ENCODE results near the gene HSPB7.
"Not testable (repeated sequence)": the region's sequence is repeated elsewhere in the genome, so short reads cannot be mapped to it uniquely, and the experiment has no call there.

HSPB7 gene

DNA sequence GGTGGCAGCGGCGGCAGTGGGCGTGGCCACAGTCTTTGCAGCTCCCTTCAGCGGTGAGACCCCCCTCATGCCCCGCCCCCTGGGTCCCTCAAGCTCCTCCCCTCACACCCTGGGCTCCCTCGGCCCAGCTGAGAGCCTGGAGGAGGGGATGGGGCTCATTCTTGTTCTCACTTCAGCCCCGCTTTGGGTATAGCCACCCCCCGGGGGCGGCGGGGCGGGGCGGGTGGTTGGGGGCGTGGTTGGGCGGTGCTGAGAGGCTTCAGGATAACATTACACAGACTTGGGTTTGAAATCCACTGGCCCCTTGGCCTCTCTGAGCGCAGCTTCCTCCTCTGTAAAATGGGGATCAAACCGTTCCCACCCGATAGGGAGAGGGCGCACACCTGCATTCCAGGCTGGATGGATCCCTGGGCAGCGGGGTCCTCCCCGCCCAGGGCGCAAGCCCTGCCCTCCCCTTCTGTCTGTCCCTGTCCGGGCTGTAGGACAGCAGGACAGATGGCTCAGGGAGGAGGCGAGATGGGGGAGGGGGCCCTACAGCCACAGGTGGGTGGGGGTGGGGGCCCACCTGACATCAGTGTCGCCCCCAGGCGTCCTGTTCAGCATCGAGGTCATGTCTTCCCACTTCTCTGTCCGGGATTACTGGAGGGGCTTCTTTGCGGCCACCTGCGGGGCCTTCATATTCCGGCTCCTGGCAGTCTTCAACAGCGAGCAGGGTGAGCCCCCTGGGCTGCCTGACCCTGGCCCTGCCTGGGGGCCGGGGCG lies 9.1 kb upstream of the HSPB7 start:
- H3K27me3 ChIP-seq (ENCODE audit: insufficient read depth, poor library complexity, severe bottlenecking), result peaks cover 9% of the 10 kb centered on the region
- TF ChIP-seq, protein P1, sequence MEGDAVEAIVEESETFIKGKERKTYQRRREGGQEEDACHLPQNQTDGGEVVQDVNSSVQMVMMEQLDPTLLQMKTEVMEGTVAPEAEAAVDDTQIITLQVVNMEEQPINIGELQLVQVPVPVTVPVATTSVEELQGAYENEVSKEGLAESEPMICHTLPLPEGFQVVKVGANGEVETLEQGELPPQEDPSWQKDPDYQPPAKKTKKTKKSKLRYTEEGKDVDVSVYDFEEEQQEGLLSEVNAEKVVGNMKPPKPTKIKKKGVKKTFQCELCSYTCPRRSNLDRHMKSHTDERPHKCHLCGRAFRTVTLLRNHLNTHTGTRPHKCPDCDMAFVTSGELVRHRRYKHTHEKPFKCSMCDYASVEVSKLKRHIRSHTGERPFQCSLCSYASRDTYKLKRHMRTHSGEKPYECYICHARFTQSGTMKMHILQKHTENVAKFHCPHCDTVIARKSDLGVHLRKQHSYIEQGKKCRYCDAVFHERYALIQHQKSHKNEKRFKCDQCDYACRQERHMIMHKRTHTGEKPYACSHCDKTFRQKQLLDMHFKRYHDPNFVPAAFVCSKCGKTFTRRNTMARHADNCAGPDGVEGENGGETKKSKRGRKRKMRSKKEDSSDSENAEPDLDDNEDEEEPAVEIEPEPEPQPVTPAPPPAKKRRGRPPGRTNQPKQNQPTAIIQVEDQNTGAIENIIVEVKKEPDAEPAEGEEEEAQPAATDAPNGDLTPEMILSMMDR (IDR thresholded peaks at IDR 0.05; ENCODE audit: insufficient read depth, low read length), result no peak
- TF ChIP-seq SPI1 (IDR thresholded peaks at IDR 0.05; ENCODE audit: borderline replicate concordance, low read depth) (no peak), GABPA (IDR thresholded peaks at IDR 0.05; ENCODE audit: low read depth) (no peak), POLR2AphosphoS5 (IDR thresholded peaks at IDR 0.05; ENCODE audit: low read depth) (no peak)
- TF ChIP-seq, protein P2, sequence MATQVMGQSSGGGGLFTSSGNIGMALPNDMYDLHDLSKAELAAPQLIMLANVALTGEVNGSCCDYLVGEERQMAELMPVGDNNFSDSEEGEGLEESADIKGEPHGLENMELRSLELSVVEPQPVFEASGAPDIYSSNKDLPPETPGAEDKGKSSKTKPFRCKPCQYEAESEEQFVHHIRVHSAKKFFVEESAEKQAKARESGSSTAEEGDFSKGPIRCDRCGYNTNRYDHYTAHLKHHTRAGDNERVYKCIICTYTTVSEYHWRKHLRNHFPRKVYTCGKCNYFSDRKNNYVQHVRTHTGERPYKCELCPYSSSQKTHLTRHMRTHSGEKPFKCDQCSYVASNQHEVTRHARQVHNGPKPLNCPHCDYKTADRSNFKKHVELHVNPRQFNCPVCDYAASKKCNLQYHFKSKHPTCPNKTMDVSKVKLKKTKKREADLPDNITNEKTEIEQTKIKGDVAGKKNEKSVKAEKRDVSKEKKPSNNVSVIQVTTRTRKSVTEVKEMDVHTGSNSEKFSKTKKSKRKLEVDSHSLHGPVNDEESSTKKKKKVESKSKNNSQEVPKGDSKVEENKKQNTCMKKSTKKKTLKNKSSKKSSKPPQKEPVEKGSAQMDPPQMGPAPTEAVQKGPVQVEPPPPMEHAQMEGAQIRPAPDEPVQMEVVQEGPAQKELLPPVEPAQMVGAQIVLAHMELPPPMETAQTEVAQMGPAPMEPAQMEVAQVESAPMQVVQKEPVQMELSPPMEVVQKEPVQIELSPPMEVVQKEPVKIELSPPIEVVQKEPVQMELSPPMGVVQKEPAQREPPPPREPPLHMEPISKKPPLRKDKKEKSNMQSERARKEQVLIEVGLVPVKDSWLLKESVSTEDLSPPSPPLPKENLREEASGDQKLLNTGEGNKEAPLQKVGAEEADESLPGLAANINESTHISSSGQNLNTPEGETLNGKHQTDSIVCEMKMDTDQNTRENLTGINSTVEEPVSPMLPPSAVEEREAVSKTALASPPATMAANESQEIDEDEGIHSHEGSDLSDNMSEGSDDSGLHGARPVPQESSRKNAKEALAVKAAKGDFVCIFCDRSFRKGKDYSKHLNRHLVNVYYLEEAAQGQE (IDR thresholded peaks at IDR 0.05; ENCODE audit: insufficient replicate concordance, low read depth), result no peak
- no peak overlapping the region for H3K4me3 ChIP-seq (replicated peaks; ENCODE audit: insufficient read depth, low read length)
- no peak overlapping the region for H3K27ac ChIP-seq (replicated peaks)
- DNase-seq (ENCODE audit: low read depth in 1 of 2, low spot score in 1 of 2), result no peak

DNA sequence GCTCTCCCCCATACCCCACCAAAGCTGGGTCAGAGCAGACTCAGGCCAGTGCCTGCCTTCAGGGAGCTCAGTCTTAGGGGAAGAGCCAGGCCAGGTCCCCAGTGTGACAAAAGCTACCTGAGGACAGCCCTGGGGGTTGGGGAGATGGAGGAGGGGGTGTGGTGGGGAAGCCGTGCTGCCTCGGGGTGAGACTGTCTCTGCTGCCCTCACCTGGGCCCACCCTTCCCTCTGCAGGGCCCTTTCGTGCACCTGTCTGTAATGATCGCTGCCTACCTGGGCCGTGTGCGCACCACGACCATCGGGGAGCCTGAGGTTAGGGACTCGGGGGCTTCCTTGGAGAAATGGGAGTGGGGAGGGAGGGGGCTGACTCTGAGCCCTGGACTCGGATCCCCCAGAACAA lies 8.5 kb upstream of the HSPB7 start:
- H3K27me3 ChIP-seq (ENCODE audit: insufficient read depth, poor library complexity, severe bottlenecking); H3K4me3 ChIP-seq (replicated peaks; ENCODE audit: insufficient read depth, low read length); DNase-seq (ENCODE audit: low read depth in 1 of 2, low spot score in 1 of 2); H3K27ac ChIP-seq (replicated peaks): not testable (repeated sequence)

DNA sequence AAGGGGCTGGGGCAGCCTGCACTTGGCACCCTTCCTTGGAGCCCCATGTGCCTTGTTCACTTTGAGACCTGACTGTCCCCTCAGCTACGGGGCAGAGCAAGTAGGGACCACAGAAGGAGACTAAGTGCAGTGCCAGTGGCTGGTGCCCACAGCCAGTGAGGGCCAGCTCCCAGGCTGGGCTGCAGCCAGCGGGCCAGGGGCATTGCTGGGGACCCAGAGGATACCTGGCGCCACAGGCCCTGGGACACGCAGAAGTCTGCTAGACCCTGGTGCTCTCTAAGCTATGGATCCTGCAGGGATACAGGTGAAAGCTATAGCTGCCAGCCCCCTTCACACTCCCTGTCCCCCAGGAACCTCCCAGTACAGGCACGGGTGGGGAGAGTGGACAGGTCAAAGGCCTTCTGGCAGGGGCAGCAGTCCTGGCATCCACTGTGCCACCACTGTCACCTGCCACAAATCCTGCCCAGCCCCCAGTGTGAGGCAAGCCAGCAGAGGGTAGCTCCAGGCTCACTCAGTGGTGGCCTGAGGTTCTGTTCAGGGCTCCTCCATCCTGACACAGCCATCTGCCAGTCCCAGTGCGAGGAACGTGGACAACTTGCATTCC lies 5.3 kb upstream of the HSPB7 start:
- DNase-seq (ENCODE audit: low read depth in 1 of 2, low spot score in 1 of 2), result no peak
- H3K27me3 ChIP-seq (ENCODE audit: insufficient read depth, poor library complexity, severe bottlenecking), result peaks cover 9% of the 10 kb centered on the region
- no peak overlapping the region for H3K27ac ChIP-seq (replicated peaks)
- TF ChIP-seq, protein P1 (IDR thresholded peaks at IDR 0.05; ENCODE audit: insufficient read depth, low read length), result no peak
- TF ChIP-seq GABPA (IDR thresholded peaks at IDR 0.05; ENCODE audit: low read depth) (no peak), SPI1 (IDR thresholded peaks at IDR 0.05; ENCODE audit: borderline replicate concordance, low read depth) (no peak), POLR2AphosphoS5 (IDR thresholded peaks at IDR 0.05; ENCODE audit: low read depth) (no peak)
- TF ChIP-seq, protein P2 (IDR thresholded peaks at IDR 0.05; ENCODE audit: insufficient replicate concordance, low read depth), result no peak
- no peak overlapping the region for H3K4me3 ChIP-seq (replicated peaks; ENCODE audit: insufficient read depth, low read length)

DNA sequence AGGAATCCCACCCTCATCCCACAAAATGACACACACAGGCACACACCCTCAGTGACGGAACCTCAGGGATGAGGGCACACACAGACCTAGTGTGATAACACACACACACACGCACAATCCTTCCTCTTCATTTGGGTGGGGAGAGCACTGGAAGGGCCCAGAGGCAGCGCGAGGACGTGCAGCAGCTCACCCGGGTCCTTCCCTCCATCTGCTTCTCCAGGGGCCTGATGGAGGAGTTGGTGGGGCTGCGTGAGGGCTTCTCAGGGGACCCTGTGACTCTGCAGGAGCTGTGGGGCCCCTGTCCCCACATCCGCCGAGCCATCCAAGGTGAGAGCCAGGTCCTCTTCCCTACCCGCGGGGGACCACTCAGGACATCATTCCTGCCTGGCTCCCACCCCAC lies 4.5 kb upstream of the HSPB7 start:
- H3K27me3 ChIP-seq (ENCODE audit: insufficient read depth, poor library complexity, severe bottlenecking), result peaks cover 8% of the 10 kb centered on the region
- TF ChIP-seq, protein P2 (IDR thresholded peaks at IDR 0.05; ENCODE audit: insufficient replicate concordance, low read depth), result no peak
- TF ChIP-seq GABPA (IDR thresholded peaks at IDR 0.05; ENCODE audit: low read depth) (no peak), SPI1 (IDR thresholded peaks at IDR 0.05; ENCODE audit: borderline replicate concordance, low read depth) (no peak), POLR2AphosphoS5 (IDR thresholded peaks at IDR 0.05; ENCODE audit: low read depth) (no peak)
- TF ChIP-seq, protein P1 (IDR thresholded peaks at IDR 0.05; ENCODE audit: insufficient read depth, low read length), result no peak
- no peak overlapping the region for H3K27ac ChIP-seq (replicated peaks)
- no peak for DNase-seq (ENCODE audit: low read depth in 1 of 2, low spot score in 1 of 2)
- no peak overlapping the region for H3K4me3 ChIP-seq (replicated peaks; ENCODE audit: insufficient read depth, low read length)

Measured in HL-60 (cell line).